ENCODE data around the gene CACNA1G. TPM values are rescaled to one million over a fixed set of nuclear protein-coding genes. Genes with fewer than 3 reads are reported as not detected.

CACNA1G gene
- polyA plus RNA-seq, 1 donor from 2014 or later = 10.9 TPM

DNA sequence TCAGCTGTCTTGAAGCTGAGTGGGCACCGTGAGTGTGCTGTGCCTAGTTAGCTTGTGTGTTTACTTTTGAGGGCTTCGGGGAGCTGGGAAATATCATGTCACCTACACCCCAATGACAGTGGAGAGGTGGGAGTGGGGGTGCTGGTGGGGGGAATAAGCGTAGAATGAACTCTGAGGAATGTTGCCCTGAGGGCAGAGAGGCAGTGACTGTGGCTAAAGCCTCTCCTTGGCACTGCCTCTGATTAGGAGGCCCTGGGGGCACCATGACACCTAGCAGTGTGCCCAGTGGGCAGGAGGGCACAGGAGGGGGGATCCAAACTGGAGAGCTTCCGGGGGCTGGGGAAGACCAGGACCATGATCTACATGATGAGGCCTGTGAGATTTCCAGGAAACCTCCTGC is 24.8 kb downstream of the CACNA1G start:
- Histone ChIP-seq H3K4me3 (ENCODE audit: low read length) (no peak overlapping the region), H3K9ac (ENCODE audit: low read length) (no peak overlapping the region), H3K9me3 (ENCODE audit: low read length) (no peaks in the 10 kb centered on the region), H3K27me3 (ENCODE audit: insufficient read depth, low read depth, low read length) (no peaks in the 10 kb centered on the region), H3F3A (ENCODE audit: insufficient read depth, low read length, poor library complexity, severe bottlenecking) (no peaks in the 10 kb centered on the region), H3K4me2 (ENCODE audit: low read length) (no peak overlapping the region), H3K27ac (ENCODE audit: low read length) (no peak overlapping the region), H2AFZ (ENCODE audit: low read depth, low read length) (no peak overlapping the region), H4K20me1 (ENCODE audit: insufficient read depth) (no peaks in the 10 kb centered on the region), H3K79me2 (replicated peaks; ENCODE audit: insufficient read depth, low read length) (no peaks in the 10 kb centered on the region), H3K36me3 (ENCODE audit: insufficient read depth, low read length) (no peaks in the 10 kb centered on the region), H3K9me2 (ENCODE audit: insufficient read depth, low read length) (no peaks in the 10 kb centered on the region)
- TF ChIP-seq EZH2 (IDR thresholded peaks at IDR 0.05; ENCODE audit: borderline replicate concordance, insufficient read depth, low read length, poor library complexity, severe bottlenecking) (no peak), POLR2AphosphoS5 (IDR thresholded peaks at IDR 0.05) (no peak), MXI1 (conservative IDR thresholded peaks at IDR 0.05; ENCODE audit: poor library complexity, severe bottlenecking) (no peak), TAF1 (IDR thresholded peaks at IDR 0.05; ENCODE audit: low read depth) (no peak)
- TF ChIP-seq, protein P1, sequence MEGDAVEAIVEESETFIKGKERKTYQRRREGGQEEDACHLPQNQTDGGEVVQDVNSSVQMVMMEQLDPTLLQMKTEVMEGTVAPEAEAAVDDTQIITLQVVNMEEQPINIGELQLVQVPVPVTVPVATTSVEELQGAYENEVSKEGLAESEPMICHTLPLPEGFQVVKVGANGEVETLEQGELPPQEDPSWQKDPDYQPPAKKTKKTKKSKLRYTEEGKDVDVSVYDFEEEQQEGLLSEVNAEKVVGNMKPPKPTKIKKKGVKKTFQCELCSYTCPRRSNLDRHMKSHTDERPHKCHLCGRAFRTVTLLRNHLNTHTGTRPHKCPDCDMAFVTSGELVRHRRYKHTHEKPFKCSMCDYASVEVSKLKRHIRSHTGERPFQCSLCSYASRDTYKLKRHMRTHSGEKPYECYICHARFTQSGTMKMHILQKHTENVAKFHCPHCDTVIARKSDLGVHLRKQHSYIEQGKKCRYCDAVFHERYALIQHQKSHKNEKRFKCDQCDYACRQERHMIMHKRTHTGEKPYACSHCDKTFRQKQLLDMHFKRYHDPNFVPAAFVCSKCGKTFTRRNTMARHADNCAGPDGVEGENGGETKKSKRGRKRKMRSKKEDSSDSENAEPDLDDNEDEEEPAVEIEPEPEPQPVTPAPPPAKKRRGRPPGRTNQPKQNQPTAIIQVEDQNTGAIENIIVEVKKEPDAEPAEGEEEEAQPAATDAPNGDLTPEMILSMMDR (IDR thresholded peaks at IDR 0.05; ENCODE audit: poor library complexity, severe bottlenecking) = no peak

DNA sequence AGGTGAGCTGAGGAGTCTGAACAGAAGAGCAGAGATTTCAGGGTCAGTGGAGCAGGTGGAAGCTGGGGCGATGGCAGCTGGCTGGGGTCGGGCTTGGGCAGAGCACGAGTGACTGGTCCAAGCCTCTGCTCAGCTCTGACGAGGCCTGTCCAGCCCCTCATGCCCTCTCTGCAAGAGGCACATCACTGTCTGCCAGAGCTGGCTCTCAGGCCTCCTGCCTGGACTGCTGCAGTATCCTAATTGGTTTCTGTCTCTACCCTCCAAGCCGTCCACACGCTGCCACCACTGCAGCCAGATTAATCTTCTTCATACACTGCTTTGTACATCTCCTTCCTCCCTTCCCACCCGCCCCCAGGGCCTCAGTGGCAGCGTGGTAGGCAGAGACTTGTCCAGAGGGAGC is 25.4 kb downstream of the CACNA1G start:
- no peak overlapping the region for H2AFZ ChIP-seq (ENCODE audit: low read depth, low read length)
- H3F3A ChIP-seq (ENCODE audit: insufficient read depth, low read length, poor library complexity, severe bottlenecking) = no peaks in the 10 kb centered on the region
- no peaks in the 10 kb centered on the region for H3K79me2 ChIP-seq (replicated peaks; ENCODE audit: insufficient read depth, low read length)
- H3K36me3 ChIP-seq (ENCODE audit: insufficient read depth, low read length) = no peaks in the 10 kb centered on the region
- no peak overlapping the region for H3K9ac ChIP-seq (ENCODE audit: low read length)
- TF ChIP-seq, protein P2, sequence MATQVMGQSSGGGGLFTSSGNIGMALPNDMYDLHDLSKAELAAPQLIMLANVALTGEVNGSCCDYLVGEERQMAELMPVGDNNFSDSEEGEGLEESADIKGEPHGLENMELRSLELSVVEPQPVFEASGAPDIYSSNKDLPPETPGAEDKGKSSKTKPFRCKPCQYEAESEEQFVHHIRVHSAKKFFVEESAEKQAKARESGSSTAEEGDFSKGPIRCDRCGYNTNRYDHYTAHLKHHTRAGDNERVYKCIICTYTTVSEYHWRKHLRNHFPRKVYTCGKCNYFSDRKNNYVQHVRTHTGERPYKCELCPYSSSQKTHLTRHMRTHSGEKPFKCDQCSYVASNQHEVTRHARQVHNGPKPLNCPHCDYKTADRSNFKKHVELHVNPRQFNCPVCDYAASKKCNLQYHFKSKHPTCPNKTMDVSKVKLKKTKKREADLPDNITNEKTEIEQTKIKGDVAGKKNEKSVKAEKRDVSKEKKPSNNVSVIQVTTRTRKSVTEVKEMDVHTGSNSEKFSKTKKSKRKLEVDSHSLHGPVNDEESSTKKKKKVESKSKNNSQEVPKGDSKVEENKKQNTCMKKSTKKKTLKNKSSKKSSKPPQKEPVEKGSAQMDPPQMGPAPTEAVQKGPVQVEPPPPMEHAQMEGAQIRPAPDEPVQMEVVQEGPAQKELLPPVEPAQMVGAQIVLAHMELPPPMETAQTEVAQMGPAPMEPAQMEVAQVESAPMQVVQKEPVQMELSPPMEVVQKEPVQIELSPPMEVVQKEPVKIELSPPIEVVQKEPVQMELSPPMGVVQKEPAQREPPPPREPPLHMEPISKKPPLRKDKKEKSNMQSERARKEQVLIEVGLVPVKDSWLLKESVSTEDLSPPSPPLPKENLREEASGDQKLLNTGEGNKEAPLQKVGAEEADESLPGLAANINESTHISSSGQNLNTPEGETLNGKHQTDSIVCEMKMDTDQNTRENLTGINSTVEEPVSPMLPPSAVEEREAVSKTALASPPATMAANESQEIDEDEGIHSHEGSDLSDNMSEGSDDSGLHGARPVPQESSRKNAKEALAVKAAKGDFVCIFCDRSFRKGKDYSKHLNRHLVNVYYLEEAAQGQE (IDR thresholded peaks at IDR 0.05; ENCODE audit: borderline replicate concordance) = no peak
- TF ChIP-seq SMC3 (conservative IDR thresholded peaks at IDR 0.05; ENCODE audit: poor library complexity) = no peak
- TF ChIP-seq EP300 (conservative IDR thresholded peaks at IDR 0.05; ENCODE audit: poor library complexity, severe bottlenecking) = no peak
- no peak for TF ChIP-seq POLR2AphosphoS5 (IDR thresholded peaks at IDR 0.05)
- TF ChIP-seq MXI1 (conservative IDR thresholded peaks at IDR 0.05; ENCODE audit: poor library complexity, severe bottlenecking) = no peak
- TF ChIP-seq, protein P1 (IDR thresholded peaks at IDR 0.05; ENCODE audit: poor library complexity, severe bottlenecking) = no peak
- no peaks in the 10 kb centered on the region for H3K27me3 ChIP-seq (ENCODE audit: insufficient read depth, low read depth, low read length)
- no peaks in the 10 kb centered on the region for H4K20me1 ChIP-seq (ENCODE audit: insufficient read depth)
- H3K9me3 ChIP-seq (ENCODE audit: low read length) = no peaks in the 10 kb centered on the region
- no peaks in the 10 kb centered on the region for H3K9me2 ChIP-seq (ENCODE audit: insufficient read depth, low read length)
- H3K4me3 ChIP-seq (ENCODE audit: low read length) = no peak overlapping the region
- no peak overlapping the region for H3K27ac ChIP-seq (ENCODE audit: low read length)
- no peak overlapping the region for H3K4me2 ChIP-seq (ENCODE audit: low read length)

All from neural cell (in vitro differentiated cells).